GM20000 (cell line): ENCODE data around the gene SUPT3H.

Experiments used
- DNase-seq: peaks from one replicate; pipeline ENCODE4 v3.0.0; 2012; ENCODE audit warnings: low spot score
- CTCF ChIP-seq: IDR thresholded peaks from 2 replicates; pipeline ENCODE4 v1.5.1; 2012; ENCODE audit warnings: mild to moderate bottlenecking, control low read depth; ENCODE audit errors: extremely low read depth, missing control alignments

SUPT3H gene

DNA sequence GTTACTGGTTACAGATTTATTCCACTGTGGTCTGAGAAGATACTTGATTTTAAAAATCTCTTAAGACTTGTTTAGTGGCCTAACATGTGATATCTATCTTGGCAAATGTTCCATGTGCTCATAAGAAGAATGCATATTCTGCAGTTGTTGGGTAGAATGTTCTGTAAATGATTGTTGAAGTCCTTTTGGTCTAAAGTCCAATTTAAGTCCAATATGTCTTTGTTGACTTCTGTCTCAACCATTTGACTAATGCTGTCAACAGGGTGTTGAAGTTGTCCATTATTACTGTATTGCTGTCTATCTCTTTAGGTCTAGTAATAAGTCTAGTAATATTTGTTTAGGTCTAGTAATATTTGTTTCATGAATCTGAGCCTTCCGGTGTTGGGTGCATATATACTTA lies 437.4 kb downstream of the SUPT3H start:
- TF ChIP-seq CTCF = no peak
- no peak for DNase-seq

GRCh38 chr6:44935693-44936300 lies 441.9 kb downstream of the SUPT3H start:
- DNase-seq = no peak
- no peak for TF ChIP-seq CTCF

DNA sequence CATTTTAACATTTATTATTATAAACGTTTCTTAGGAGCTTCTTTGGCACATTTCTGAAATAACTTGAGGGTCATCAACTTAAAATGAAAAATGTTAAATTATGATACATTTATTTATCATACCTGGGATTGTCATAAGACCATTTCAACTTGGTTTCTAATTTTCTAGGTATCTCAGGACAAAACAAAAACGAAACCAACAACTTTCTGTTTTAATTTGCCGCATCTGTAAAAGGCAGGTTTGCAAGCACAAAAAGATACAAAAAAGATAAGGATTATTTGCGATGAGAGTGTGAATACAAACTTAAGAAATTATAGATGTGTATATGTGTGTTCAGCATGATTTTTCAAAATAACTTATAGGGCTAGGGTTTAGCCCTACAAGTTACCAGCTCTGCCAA lies 444.6 kb downstream of the SUPT3H start:
- DNase-seq = no peak
- TF ChIP-seq CTCF = no peak

GRCh38 chr6:44932651-44933091 lies 445.1 kb downstream of the SUPT3H start:
- no peak for DNase-seq
- TF ChIP-seq CTCF = no peak

DNA sequence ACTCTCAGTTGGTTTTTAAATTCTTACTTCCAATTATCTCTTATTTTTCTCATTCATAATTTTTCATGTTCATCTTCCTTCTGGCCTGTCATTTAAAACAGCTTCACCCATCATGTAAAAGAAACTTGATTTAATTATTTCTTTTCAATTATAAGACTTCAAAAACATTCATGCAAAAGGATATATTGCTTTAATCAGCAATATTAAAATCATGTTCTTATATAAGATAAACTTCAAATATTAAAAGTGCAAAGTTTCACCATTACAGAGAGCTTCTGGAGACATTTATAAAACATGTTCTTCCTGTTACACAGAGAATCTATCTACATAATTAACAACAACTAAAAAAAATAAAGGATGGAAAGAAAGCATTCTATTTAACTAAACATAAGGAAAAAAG lies 446.3 kb downstream of the SUPT3H start:
- no peak for DNase-seq
- no peak for TF ChIP-seq CTCF

DNA sequence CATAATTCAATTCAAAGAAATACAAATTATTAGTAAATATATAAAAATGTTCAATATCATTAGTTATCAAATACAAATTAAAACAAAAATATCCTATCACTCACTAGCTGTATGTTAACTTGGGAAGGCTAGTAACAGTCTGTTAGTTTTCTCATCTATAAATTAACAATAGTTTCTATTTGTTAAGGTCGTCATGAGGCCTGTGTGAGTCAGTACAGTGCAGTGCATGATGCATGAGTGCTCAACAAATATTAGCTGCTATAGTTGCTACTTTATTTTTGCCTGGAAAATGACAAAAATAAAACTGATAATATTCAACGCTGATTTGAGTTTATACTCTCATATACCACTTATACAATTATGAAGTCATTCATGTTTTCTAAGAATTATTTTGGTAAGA lies 451.2 kb downstream of the SUPT3H start:
- no peak for DNase-seq
- TF ChIP-seq CTCF = no peak

DNA sequence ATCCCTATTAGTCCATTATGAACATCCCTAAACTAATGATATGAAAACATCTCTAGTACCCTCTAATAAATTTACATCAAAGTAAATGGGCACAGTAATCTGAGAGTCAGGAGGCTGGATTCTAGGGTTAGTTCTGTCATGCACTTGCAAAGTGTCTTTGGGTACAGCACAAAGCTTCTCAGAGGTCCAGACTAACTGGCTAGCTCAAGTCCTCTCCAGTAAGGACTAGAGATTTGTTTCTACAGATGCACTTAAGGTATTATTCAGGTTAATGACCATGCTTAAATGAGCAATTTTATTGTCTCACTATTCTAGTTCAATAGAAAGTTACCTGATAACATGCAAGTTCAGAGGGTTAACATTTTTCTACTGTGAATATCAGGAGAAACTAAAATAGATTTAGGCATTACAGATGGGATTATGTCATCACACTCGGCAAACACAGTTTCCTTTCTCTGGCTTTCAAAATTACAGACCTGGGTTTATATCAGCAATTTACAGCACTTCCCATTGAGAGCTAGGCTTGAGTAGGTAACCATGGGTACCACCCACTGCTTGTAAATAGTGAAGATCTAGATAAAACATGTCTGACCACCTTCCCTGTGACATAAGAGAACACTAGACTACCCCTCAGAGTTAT lies 452.5 kb downstream of the SUPT3H start:
- peak; percentile 12 for DNase-seq
- no peak for TF ChIP-seq CTCF
